ENCODE data around the gene RPS6KB2. TPM values are rescaled to one million over a fixed set of nuclear protein-coding genes. Genes with fewer than 3 reads are reported as not detected.

The RPS6KB2 gene
- total and polyA plus RNA-seq, 2 of the 4 experiments (the other 2 are of a cell fraction) = 50.7 to 58.4 TPM

DNA sequence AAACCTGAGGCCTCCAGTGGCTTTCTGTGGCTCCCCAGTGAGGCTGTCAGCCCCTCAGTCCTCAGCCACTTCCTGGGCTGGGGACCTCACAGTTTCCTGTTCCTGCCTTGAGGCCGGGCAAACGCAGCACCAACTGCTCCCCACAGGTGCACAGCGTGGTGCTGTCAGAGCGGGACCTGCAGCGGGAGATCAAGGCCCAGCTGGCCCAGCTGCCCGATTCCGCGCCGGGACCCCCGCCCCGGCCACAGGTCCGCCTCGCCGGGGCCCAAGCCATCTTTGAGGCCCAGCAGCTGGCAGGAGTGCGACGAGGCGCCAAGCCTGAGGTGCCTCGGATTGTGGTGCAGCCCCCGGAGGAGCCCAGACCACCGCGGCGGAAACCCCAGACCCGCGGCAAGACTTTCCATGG is 19.0 kb upstream of the RPS6KB2 start:
- Histone ChIP-seq H3K4me1 (ENCODE audit: control insufficient read depth, insufficient read depth, low read length) (no peaks in the 10 kb centered on the region), H3K4ac (ENCODE audit: low read depth, low read length) (no peak overlapping the region), H2BK20ac (ENCODE audit: low read depth, low read length) (no peak overlapping the region), H3K56ac (ENCODE audit: extremely low read depth, insufficient read depth, low read length) (no peak overlapping the region), H3K9me3 (ENCODE audit: control insufficient read depth, insufficient read depth, low read length) (no peaks in the 10 kb centered on the region), H2AK9ac (replicated peaks; ENCODE audit: low read depth, low read length, poor library complexity) (no peak overlapping the region), H3K14ac (replicated peaks; ENCODE audit: low read depth, low read length) (no peak overlapping the region), H3K79me1 (ENCODE audit: low read depth in 1 of 2, low read length in 2 of 2) (no peaks in the 10 kb centered on the region), H4K5ac (ENCODE audit: low read depth, low read length) (no peak overlapping the region), H2BK15ac (ENCODE audit: low read depth, low read length) (no peak overlapping the region), H3K36me3 (ENCODE audit: control insufficient read depth, insufficient read depth, low read length) (no peaks in the 10 kb centered on the region), H3K23ac (ENCODE audit: low read depth, low read length) (no peak overlapping the region), H3K27me3 (ENCODE audit: control insufficient read depth, insufficient read depth, low read length) (peaks cover 55% of the 10 kb centered on the region), H2AFZ (replicated peaks; ENCODE audit: low read length, poor library complexity) (no peak overlapping the region), H3K27ac (ENCODE audit: insufficient read depth, low read length) (no peak overlapping the region), H3K4me3 (ENCODE audit: insufficient read depth, low read depth, low read length) (no peak overlapping the region), H3K9me1 (ENCODE audit: insufficient read depth, low read length) (no peaks in the 10 kb centered on the region), H2AK5ac (ENCODE audit: low read depth, low read length) (no peak overlapping the region), H3K4me2 (ENCODE audit: low read depth, low read length) (no peak overlapping the region), H3K18ac (ENCODE audit: low read depth, low read length) (no peak overlapping the region), H4K20me1 (ENCODE audit: insufficient read depth, low read length) (no peaks in the 10 kb centered on the region), H2BK120ac (ENCODE audit: low read depth, low read length) (no peak overlapping the region), H3K9ac (ENCODE audit: low read depth, low read length) (no peak overlapping the region), H4K91ac (ENCODE audit: insufficient read depth, low read depth, low read length) (no peak overlapping the region), H4K8ac (ENCODE audit: low read depth in 2 of 2, low read length in 2 of 2) (no peak overlapping the region), H2BK5ac (ENCODE audit: low read depth, low read length, poor library complexity, severe bottlenecking) (no peak overlapping the region)
- POLR2A ChIA-PET (ENCODE audit: unreplicated experiment) = no interaction called here
- intact Hi-C loops (cut with micrococcal nuclease) = no loop called here
- TF ChIP-seq CHD1 (IDR thresholded peaks at IDR 0.05; ENCODE audit: low read depth, low read length) (no peak), BHLHE40 (IDR thresholded peaks at IDR 0.05; ENCODE audit: low read depth, low read length) (no peak), RFX5 (IDR thresholded peaks at IDR 0.05; ENCODE audit: low read depth, low read length) (no peak), CEBPB (IDR thresholded peaks at IDR 0.05; ENCODE audit: low read depth, low read length) (no peak), NFE2L2 (IDR thresholded peaks at IDR 0.05; ENCODE audit: low read depth, low read length) (no peak), RCOR1 (IDR thresholded peaks at IDR 0.05; ENCODE audit: insufficient replicate concordance, low read length) (no peak), MAFK (IDR thresholded peaks at IDR 0.05; ENCODE audit: low read depth, low read length) (no peak), POLR2A (IDR thresholded peaks at IDR 0.05; ENCODE audit: low read depth, low read length) (no peak), FOS (IDR thresholded peaks at IDR 0.05; ENCODE audit: low read depth, low read length) (no peak), SMC3 (IDR thresholded peaks at IDR 0.05; ENCODE audit: low read depth, low read length) (no peak), MXI1 (IDR thresholded peaks at IDR 0.05; ENCODE audit: borderline replicate concordance, low read depth, low read length) (no peak), RAD21 (IDR thresholded peaks at IDR 0.05; ENCODE audit: low read length) (no peak), MAZ (IDR thresholded peaks at IDR 0.05; ENCODE audit: borderline replicate concordance, low read depth, low read length) (no peak)
- TF ChIP-seq, protein P1, sequence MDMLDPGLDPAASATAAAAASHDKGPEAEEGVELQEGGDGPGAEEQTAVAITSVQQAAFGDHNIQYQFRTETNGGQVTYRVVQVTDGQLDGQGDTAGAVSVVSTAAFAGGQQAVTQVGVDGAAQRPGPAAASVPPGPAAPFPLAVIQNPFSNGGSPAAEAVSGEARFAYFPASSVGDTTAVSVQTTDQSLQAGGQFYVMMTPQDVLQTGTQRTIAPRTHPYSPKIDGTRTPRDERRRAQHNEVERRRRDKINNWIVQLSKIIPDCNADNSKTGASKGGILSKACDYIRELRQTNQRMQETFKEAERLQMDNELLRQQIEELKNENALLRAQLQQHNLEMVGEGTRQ (IDR thresholded peaks at IDR 0.05; ENCODE audit: low read depth, low read length) = no peak
- TF ChIP-seq, protein P2, sequence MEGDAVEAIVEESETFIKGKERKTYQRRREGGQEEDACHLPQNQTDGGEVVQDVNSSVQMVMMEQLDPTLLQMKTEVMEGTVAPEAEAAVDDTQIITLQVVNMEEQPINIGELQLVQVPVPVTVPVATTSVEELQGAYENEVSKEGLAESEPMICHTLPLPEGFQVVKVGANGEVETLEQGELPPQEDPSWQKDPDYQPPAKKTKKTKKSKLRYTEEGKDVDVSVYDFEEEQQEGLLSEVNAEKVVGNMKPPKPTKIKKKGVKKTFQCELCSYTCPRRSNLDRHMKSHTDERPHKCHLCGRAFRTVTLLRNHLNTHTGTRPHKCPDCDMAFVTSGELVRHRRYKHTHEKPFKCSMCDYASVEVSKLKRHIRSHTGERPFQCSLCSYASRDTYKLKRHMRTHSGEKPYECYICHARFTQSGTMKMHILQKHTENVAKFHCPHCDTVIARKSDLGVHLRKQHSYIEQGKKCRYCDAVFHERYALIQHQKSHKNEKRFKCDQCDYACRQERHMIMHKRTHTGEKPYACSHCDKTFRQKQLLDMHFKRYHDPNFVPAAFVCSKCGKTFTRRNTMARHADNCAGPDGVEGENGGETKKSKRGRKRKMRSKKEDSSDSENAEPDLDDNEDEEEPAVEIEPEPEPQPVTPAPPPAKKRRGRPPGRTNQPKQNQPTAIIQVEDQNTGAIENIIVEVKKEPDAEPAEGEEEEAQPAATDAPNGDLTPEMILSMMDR (conservative IDR thresholded peaks at IDR 0.05; ENCODE audit: low read depth, low read length) = no peak
- TF ChIP-seq, protein P3, sequence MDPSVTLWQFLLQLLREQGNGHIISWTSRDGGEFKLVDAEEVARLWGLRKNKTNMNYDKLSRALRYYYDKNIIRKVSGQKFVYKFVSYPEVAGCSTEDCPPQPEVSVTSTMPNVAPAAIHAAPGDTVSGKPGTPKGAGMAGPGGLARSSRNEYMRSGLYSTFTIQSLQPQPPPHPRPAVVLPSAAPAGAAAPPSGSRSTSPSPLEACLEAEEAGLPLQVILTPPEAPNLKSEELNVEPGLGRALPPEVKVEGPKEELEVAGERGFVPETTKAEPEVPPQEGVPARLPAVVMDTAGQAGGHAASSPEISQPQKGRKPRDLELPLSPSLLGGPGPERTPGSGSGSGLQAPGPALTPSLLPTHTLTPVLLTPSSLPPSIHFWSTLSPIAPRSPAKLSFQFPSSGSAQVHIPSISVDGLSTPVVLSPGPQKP (IDR thresholded peaks at IDR 0.05; ENCODE audit: borderline replicate concordance, low read depth, low read length) = no peak
- dilution Hi-C loops (cut with HindIII; ENCODE audit: low sequenced_read_pairs, unreplicated experiment) = no loop called here
- in situ Hi-C loops (cut with MboI; ENCODE audit: low sequenced_read_pairs) = no loop called here
- BruUV-seq (replicated peaks) = no TSS peak
- WGBS, 2 experiments (ENCODE audit: extremely low coverage in 2 of 2, insufficient read length in 1 of 2) = 51% methylated on average over 13 of the region's 24 CpGs; no CpG with 5 or more reads in 1 of the 2 experiments
- DNase-seq = no peak
- no peak for ATAC-seq (ENCODE audit: low read depth)
- CTCF ChIA-PET = no interaction called here
